Epithelial cell of proximal tubule (primary cell): ENCODE results near the gene RPUSD3. TPM values are rescaled to one million over a fixed set of nuclear protein-coding genes. Genes with fewer than 3 reads are reported as not detected.

ENCODE experiments used
- DNase-seq: peaks from one replicate; pipeline ENCODE4 v3.0.0-alpha.2; 2011; ENCODE audit warnings: low read depth
- H3K4me3 ChIP-seq: 2 replicates; pipeline ENCODE4 v1.5.1; 2011; ENCODE audit warnings: low read depth, mild to moderate bottlenecking, low read length
- total RNA-seq: library from RNA; depleted of rRNA; stranded (reverse); fragments of >200 nt; gene quantifications from 2 replicates; pipeline ENCODE4 v1.2.3, GENCODE V29; 2015
- TF ChIP-seq, protein P1 (sequence below): conservative IDR thresholded peaks from 2 replicates; pipeline ENCODE4 v1.5.1; 2012; ENCODE audit warnings: low read depth, mild to moderate bottlenecking, low read length

Gene RPUSD3
- total RNA-seq, 1 donor from 2014 or later = 45.1 TPM

DNA sequence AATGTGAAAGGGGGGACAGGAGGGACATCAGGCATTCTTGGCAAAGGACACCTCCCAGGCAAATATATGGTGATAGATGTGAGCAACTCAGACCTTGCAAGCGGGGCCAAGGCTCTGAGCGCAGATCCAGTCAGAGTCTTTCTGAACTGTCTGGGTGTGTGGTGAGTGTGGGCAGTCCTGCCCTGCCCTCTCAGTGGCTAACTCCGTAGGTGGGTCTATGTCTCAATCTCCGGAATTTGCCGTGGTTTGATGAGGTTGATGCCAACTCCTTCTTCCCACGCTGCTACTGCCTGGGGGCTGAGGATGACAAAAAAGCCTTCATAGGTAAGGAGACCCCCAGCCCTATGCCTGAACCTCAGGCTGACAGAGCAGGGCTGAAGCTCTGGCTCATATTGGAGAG is 26.4 kb downstream of the RPUSD3 start:
- no peak for DNase-seq
- no peak overlapping the region for H3K4me3 ChIP-seq
- TF ChIP-seq, protein P1, sequence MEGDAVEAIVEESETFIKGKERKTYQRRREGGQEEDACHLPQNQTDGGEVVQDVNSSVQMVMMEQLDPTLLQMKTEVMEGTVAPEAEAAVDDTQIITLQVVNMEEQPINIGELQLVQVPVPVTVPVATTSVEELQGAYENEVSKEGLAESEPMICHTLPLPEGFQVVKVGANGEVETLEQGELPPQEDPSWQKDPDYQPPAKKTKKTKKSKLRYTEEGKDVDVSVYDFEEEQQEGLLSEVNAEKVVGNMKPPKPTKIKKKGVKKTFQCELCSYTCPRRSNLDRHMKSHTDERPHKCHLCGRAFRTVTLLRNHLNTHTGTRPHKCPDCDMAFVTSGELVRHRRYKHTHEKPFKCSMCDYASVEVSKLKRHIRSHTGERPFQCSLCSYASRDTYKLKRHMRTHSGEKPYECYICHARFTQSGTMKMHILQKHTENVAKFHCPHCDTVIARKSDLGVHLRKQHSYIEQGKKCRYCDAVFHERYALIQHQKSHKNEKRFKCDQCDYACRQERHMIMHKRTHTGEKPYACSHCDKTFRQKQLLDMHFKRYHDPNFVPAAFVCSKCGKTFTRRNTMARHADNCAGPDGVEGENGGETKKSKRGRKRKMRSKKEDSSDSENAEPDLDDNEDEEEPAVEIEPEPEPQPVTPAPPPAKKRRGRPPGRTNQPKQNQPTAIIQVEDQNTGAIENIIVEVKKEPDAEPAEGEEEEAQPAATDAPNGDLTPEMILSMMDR = no peak

DNA sequence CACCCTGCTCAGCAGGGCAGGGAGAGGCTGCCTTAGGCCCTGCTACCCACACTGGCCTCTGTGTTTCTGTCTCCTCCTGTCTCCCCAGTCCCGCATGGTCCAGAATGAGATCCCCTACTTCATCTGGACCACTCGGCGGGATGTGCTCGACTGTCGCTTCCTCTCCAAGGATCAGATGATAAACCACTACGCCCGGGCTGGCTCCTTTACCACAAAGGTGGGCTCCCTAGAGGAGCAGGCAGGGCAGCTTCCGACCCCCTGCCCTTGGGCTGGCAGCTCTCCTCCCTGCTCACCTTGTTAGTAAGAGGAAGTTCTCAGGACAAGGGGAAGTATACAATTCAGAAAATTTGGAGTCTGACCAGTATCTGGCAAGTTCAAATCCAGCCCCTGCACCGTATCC is 27.8 kb downstream of the RPUSD3 start:
- TF ChIP-seq, protein P1 = no peak
- no peak overlapping the region for H3K4me3 ChIP-seq

DNA sequence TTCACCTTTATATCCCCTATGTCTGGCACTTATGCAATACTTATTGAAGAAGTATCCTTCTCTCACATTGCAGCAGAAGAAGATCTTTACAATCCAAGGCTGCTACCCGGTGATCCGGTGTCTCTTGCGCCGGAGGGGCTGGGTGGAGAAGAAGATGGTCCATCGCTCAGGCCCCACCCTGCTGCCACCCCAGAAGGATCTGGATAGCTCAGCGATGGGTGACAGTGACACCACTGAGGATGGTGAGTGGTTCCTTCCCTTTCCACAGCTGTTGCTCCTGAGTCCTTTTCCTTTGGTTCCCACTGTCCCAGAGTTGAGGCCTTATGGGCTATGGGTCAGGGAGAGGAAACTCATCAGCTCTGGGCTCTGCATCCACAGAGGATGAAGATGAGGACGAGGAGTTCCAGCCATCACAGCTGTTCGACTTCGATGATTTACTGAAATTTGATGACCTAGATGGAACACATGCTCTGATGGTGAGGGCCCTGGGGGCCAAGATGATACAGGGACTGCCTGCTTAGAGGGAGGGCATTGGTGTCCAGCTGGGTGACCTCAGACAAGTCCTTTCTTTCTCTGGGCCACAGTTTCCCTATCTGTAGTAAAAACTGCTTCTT is 30.8 kb downstream of the RPUSD3 start:
- DNase-seq = no peak
- no peak overlapping the region for H3K4me3 ChIP-seq
- TF ChIP-seq, protein P1 = no peak

More for the DNA sequence above, 27.8 kb downstream of the RPUSD3 start:
- no peak for DNase-seq

DNA sequence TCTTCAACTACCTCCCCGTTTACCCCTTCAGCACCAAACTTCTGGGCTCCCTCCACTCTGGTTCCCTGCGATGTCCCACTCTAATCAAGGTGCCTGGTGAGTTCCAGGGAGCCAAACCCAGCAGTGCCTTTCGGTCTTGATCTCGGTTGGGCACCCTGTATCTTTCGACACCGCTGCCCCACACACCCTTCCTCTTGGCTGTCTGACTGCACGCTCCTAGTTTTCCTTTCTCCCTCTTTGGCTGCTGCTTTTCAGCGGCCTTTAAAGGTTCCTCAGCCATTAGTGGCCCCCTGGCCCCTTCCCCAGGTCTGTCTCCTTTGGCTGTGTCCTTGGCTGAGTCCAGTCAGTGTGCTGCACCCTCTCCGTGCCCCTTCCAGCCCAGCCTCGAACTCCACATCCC is 33.0 kb downstream of the RPUSD3 start:
- DNase-seq = no peak
- peak overlapping the region; percentile 66 for H3K4me3 ChIP-seq
- TF ChIP-seq, protein P1 = no peak

DNA sequence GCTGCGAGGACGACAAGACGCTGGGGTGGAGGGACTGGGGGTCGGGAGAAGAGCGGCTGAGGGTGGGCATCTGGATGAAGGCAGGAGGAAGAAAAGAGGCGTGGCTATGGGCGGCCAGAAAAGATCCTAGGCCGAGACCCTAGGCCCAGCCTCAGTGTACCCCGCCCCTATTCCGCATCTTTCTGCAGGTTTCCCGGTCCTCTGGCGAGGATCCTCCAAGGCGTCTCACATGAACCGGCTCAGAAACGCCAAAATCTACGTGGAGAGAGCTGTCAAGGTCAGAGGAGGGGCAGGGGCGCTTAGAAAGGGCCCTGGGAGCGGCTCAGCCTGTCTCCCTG is 33.4 kb downstream of the RPUSD3 start:
- DNase-seq = no peak
- H3K4me3 ChIP-seq = peak overlapping the region; percentile 66
- TF ChIP-seq, protein P1 = no peak

DNA sequence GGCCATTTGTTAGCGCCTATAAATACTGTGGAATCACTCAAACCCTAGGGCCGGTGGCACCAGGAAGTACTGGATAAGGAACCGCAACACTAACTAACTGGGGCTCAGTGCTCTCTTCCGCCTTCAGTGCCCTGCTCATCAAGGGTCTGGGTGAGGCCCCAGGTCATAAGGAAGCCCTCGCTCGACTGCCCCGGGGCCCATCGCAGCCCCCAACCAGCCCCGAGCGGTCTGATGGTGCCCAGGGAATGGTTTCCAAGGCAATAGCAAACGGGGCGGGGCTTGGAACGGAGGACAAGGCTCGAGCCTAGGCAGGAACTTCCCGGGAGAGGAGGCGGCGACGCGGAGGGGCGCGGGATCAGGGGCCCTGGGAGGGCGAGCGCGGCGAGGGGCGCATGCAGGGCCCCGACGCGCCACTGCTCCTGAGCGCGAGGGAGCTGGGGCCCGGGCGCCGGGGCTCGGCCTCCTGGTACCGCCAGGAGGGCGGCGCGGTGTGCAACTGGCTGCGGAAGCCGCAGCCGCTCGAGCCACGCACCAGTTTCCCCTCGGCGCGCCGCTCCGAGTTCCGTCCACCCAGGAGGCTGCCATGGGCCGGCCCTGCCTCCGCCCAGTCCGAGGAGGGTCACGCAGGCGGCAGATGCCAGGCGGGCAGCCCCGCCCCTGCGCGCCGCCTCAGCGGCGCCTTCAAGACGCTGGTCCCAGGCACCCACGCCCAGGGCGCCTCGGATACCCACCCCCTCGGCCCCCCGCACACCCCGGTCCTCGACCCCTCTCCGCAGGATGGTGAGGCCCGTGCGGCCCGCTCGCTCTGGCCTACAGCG is 34.0 kb downstream of the RPUSD3 start, which contains the start of gene TTLL3:
Gene TTLL3 (plus strand): TSS at position 648 of the 818 bp plus-strand sequence. CDS start 400 bp downstream, outside the sequence.
- TF ChIP-seq, protein P1 = no peak
- no peak for DNase-seq
- H3K4me3 ChIP-seq = peak within 1 kb of the TSS; percentile 66
